Activated CD8-positive, alpha-beta memory T cell treated with anti-CD3 and anti-CD28 coated beads for 1 hour (primary cell): ENCODE data around the gene LGR6.
"Not testable (repeated sequence)": the region's sequence is repeated elsewhere in the genome, so short reads cannot be mapped to it uniquely, and the experiment has no call there.

Source experiments
- DNase-seq, 2 donors: peaks; one replicate each; pipeline ENCODE4 v3.0.0-alpha.2; 2020; ENCODE audit warnings: low read depth in 1 of 2; ENCODE audit errors: extremely low read depth in 1 of 2

Gene LGR6

GRCh38 chr1:202193614-202194327 lies at the start of gene LGR6:
TSS of gene LGR6 (plus strand) at chr1:202193799. CDS start at chr1:202193990, 191 bp downstream.
- DNase-seq, result no peak

- peak in 1 of 2 donors; percentile 58 for DNase-seq
Measured at GRCh38 chr1:202144402-202145067, 49.1 kb upstream of the LGR6 start, which contains the start of gene ARL8A. TSS of gene ARL8A (minus strand) at chr1:202144737. CDS start at chr1:202144572, 165 bp downstream.

GRCh38 chr1:202145068-202145743 lies 48.4 kb upstream of the LGR6 start:
- no peak for DNase-seq

- not testable (repeated sequence) for DNase-seq
Measured at GRCh38 chr1:202145744-202146140, 47.9 kb upstream of the LGR6 start.

GRCh38 chr1:202146279-202146678 lies 47.3 kb upstream of the LGR6 start:
- no peak for DNase-seq

GRCh38 chr1:202146993-202147392 lies 46.6 kb upstream of the LGR6 start:
- DNase-seq, result no peak

- no peak for DNase-seq
Measured at GRCh38 chr1:202148391-202148790, 45.2 kb upstream of the LGR6 start.

GRCh38 chr1:202149566-202149965 lies 44.0 kb upstream of the LGR6 start:
- no peak for DNase-seq

GRCh38 chr1:202150187-202150586 lies 43.4 kb upstream of the LGR6 start:
- DNase-seq, result no peak

GRCh38 chr1:202150602-202151001 lies 43.0 kb upstream of the LGR6 start:
- no peak for DNase-seq

- DNase-seq, result no peak
Measured at GRCh38 chr1:202151045-202151444, 42.6 kb upstream of the LGR6 start.

- no peak for DNase-seq
Measured at GRCh38 chr1:202152399-202152798, 41.2 kb upstream of the LGR6 start.

GRCh38 chr1:202153284-202153683 lies 40.3 kb upstream of the LGR6 start:
- DNase-seq, result no peak

- no peak for DNase-seq
Measured at GRCh38 chr1:202154148-202154765, 39.3 kb upstream of the LGR6 start.

GRCh38 chr1:202154766-202155477 lies 38.7 kb upstream of the LGR6 start:
- no peak for DNase-seq

GRCh38 chr1:202155478-202156021 lies 38.0 kb upstream of the LGR6 start:
- DNase-seq, result no peak

GRCh38 chr1:202156590-202156989 lies 37.0 kb upstream of the LGR6 start:
- no peak for DNase-seq

- DNase-seq, result no peak
Measured at GRCh38 chr1:202157945-202158344, 35.7 kb upstream of the LGR6 start.

GRCh38 chr1:202158810-202159533 lies 34.6 kb upstream of the LGR6 start:
- no peak for DNase-seq
